KMS-11 (cell line): Measurements from ENCODE around the gene LRFN2.

Experiments used
- H2AFZ ChIP-seq: fragments of 200-600 bp; sonication (generic); 2 replicates; pipeline ENCODE4 v1.6.1; 2016; ENCODE audit warnings: antibody characterized with exemption, mixed run types, low read depth
- H3K27ac ChIP-seq: fragments of 200-600 bp; sonication (generic); 2 replicates; pipeline ENCODE4 v1.6.1; 2016; ENCODE audit warnings: mild to moderate bottlenecking, mixed run types
- H3K27me3 ChIP-seq: fragments of 200-600 bp; sonication (generic); 2 replicates; pipeline ENCODE4 v1.6.1; 2017; ENCODE audit warnings: mild to moderate bottlenecking, low read depth, mixed run types, moderate library complexity; ENCODE audit not compliant: insufficient read depth
- H3K36me3 ChIP-seq: fragments of 200-600 bp; sonication (generic); 2 replicates; pipeline ENCODE4 v1.6.1; 2017; ENCODE audit warnings: mild to moderate bottlenecking, mixed run types; ENCODE audit not compliant: insufficient read depth
- H3K4me1 ChIP-seq: fragments of 200-600 bp; sonication (generic); 2 replicates; pipeline ENCODE4 v1.6.1; 2016; ENCODE audit warnings: mild to moderate bottlenecking, low read depth, mixed run types; ENCODE audit not compliant: poor library complexity, severe bottlenecking
- H3K4me2 ChIP-seq: fragments of 200-600 bp; sonication (generic); 2 replicates; pipeline ENCODE4 v1.7.0; 2016; ENCODE audit warnings: mild to moderate bottlenecking, mixed run types
- H3K4me3 ChIP-seq: fragments of 200-600 bp; sonication (generic); IDR thresholded peaks from 2 replicates; pipeline ENCODE4 v1.6.1; 2017; ENCODE audit warnings: low read depth, low read length, mixed read lengths; ENCODE audit not compliant: insufficient read depth
- H3K79me2 ChIP-seq: fragments of 200-600 bp; sonication (generic); 2 replicates; pipeline ENCODE4 v1.6.1; 2016; ENCODE audit warnings: low read depth, mixed run types; ENCODE audit not compliant: insufficient read depth
- H3K9ac ChIP-seq: fragments of 200-600 bp; sonication (generic); 2 replicates; pipeline ENCODE4 v1.6.1; 2016; ENCODE audit warnings: mild to moderate bottlenecking, mixed run types
- H4K20me1 ChIP-seq: fragments of 200-600 bp; sonication (generic); 2 replicates; pipeline ENCODE4 v1.6.1; 2016; ENCODE audit warnings: mild to moderate bottlenecking, mixed run types; ENCODE audit not compliant: insufficient read depth
- CTCF ChIP-seq: fragments of 200-600 bp; sonication (generic); conservative IDR thresholded peaks from 2 replicates; pipeline ENCODE4 v1.6.1; 2017; ENCODE audit warnings: low read depth, mild to moderate bottlenecking, antibody characterized with exemption, low read length, moderate library complexity, mixed read lengths

LRFN2 gene

GRCh38 chr6:40623178-40623577 lies 36.0 kb upstream of the LRFN2 start:
- H3K4me3 ChIP-seq: no peak overlapping the region
- no peak overlapping the region for H3K9ac ChIP-seq
- H3K4me1 ChIP-seq: no peaks in the 10 kb centered on the region
- H3K36me3 ChIP-seq: no peaks in the 10 kb centered on the region
- no peak for TF ChIP-seq CTCF
- no peak overlapping the region for H3K4me2 ChIP-seq
- H3K27ac ChIP-seq: no peak overlapping the region
- no peaks in the 10 kb centered on the region for H3K27me3 ChIP-seq
- no peaks in the 10 kb centered on the region for H3K79me2 ChIP-seq
- H2AFZ ChIP-seq: no peak overlapping the region
- H4K20me1 ChIP-seq: no peaks in the 10 kb centered on the region

GRCh38 chr6:40620574-40621240 lies 33.5 kb upstream of the LRFN2 start:
- H2AFZ ChIP-seq: no peak overlapping the region
- H3K27me3 ChIP-seq: no peaks in the 10 kb centered on the region
- TF ChIP-seq CTCF: no peak
- H3K4me3 ChIP-seq: no peak overlapping the region
- H3K4me2 ChIP-seq: no peak overlapping the region
- H3K27ac ChIP-seq: no peak overlapping the region
- H3K4me1 ChIP-seq: no peaks in the 10 kb centered on the region
- H3K79me2 ChIP-seq: no peaks in the 10 kb centered on the region
- H4K20me1 ChIP-seq: no peaks in the 10 kb centered on the region
- no peak overlapping the region for H3K9ac ChIP-seq
- no peaks in the 10 kb centered on the region for H3K36me3 ChIP-seq

GRCh38 chr6:40614671-40615070 lies 27.5 kb upstream of the LRFN2 start:
- no peak overlapping the region for H3K9ac ChIP-seq
- no peak for TF ChIP-seq CTCF
- H3K4me2 ChIP-seq: no peak overlapping the region
- no peaks in the 10 kb centered on the region for H3K27me3 ChIP-seq
- no peaks in the 10 kb centered on the region for H4K20me1 ChIP-seq
- H3K36me3 ChIP-seq: no peaks in the 10 kb centered on the region
- H3K79me2 ChIP-seq: no peaks in the 10 kb centered on the region
- H3K4me3 ChIP-seq: no peak overlapping the region
- H3K27ac ChIP-seq: no peak overlapping the region
- no peaks in the 10 kb centered on the region for H3K4me1 ChIP-seq
- no peak overlapping the region for H2AFZ ChIP-seq

- H3K27me3 ChIP-seq: no peaks in the 10 kb centered on the region
- H4K20me1 ChIP-seq: no peaks in the 10 kb centered on the region
- H3K79me2 ChIP-seq: no peaks in the 10 kb centered on the region
- no peaks in the 10 kb centered on the region for H3K4me1 ChIP-seq
- no peak overlapping the region for H2AFZ ChIP-seq
- no peak overlapping the region for H3K9ac ChIP-seq
- TF ChIP-seq CTCF: no peak
- H3K4me3 ChIP-seq: no peak overlapping the region
- H3K4me2 ChIP-seq: no peak overlapping the region
- no peaks in the 10 kb centered on the region for H3K36me3 ChIP-seq
- H3K27ac ChIP-seq: no peak overlapping the region
These were observed 24.7 kb upstream of the LRFN2 start for GRCh38 chr6:40611912-40612311.
